Measurements from ENCODE around the gene SLC16A4. TPM values are rescaled to one million over a fixed set of nuclear protein-coding genes. Genes with fewer than 3 reads are reported as not detected.
A peak's percentile ranks its signal among the peaks of the same experiment; 100 is the strongest.
"Not testable (repeated sequence)": the region's sequence is repeated elsewhere in the genome, so short reads cannot be mapped to it uniquely, and the experiment has no call there.

The SLC16A4 gene
- total RNA-seq (under 1 TPM; 0.19 to 0.76 (median 0.32) TPM), polyA plus RNA-seq (under 1 TPM; 0.24 to 0.93 TPM), total RNA-seq (not detected)

DNA sequence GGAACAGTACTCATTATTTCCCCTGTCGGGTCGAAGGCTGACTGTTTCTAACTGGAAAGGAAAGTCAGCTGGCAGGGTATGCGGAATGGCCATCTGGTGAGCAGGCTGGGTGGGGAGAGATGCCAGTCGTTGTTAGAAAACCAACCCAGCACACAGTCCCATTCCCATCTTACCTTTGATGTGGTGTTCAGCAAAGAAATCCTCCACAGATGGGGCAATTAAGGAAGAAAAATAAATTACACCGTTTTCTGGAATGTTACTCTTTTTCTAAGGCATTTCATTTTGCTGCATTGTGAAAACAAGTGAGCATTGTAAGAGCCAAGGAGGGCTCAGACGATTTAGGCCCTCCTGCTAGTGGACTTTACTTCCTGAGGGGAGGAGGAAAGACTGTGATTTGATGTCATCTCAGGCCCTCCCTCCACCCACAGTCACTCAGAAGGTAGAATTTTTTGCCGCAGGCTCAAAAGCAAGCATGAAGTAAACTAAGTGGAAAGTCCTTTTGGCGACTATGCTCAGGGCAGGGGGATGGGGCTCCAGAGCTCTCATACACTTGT is at the start of gene SLC16A4:
SLC16A4 (minus strand) TSS at position 335 of the 554 bp plus-strand sequence. CDS start 1,703 bp downstream, outside the sequence.
- Histone ChIP-seq H3K36me3 (ENCODE audit: control insufficient read depth in 2 of 3, insufficient read depth in 3 of 3, low read length in 3 of 3) (no peaks in the 10 kb centered on the region), H3K4me1 (ENCODE audit: control insufficient read depth in 2 of 2, insufficient read depth in 2 of 2, low read length in 2 of 2) (no peaks in the 10 kb centered on the region), H3K27ac (ENCODE audit: low read depth, low read length) (no peak within 1 kb of the TSS), H3K9me3 (ENCODE audit: control insufficient read depth in 2 of 3, low read length in 3 of 3) (no peaks in the 10 kb centered on the region), H3K27me3 (ENCODE audit: control insufficient read depth in 2 of 2, insufficient read depth in 2 of 2, low read length in 2 of 2) (no peaks in the 10 kb centered on the region), H3K4me3 (ENCODE audit: low read length) (no peak within 1 kb of the TSS)
- Mint-ChIP-seq H3K27ac (peak within 1 kb of the TSS in 3 of 9 donors; percentile 51 to 67 (median 51)), H3K4me3 (no peak within 1 kb of the TSS), H3K27me3 (no peaks in the 10 kb centered on the region), H3K36me3 (peaks cover 3 to 22% (median 17%) of the 10 kb centered on the region in 5 donors), H3K4me1 (peaks cover 0 to 4% (median 0%) of the 10 kb centered on the region in 7 donors), H3K9me3 (no peaks in the 10 kb centered on the region)
- CTCF ChIA-PET = no interaction called here
- no peak for ATAC-seq
- DNase-seq = no peak
- POLR2A ChIA-PET = interaction anchor here (0.6 kb wide), 1 partner anchor 21 kb away, joined by 5 read pairs; no protein-coding TSS in a partner anchor
- intact Hi-C loops (cut with micrococcal nuclease) = no loop called here

GRCh38 chr1:110439873-110440272 is 49.0 kb upstream of the SLC16A4 start:
- DNase-seq; H3K4me1 ChIP-seq (ENCODE audit: control insufficient read depth in 2 of 2, insufficient read depth in 2 of 2, low read length in 2 of 2); H3K9me3 ChIP-seq (ENCODE audit: control insufficient read depth in 2 of 3, low read length in 3 of 3); H3K27ac Mint-ChIP-seq; H3K36me3 Mint-ChIP-seq; H3K9me3 Mint-ChIP-seq; H3K4me1 Mint-ChIP-seq; H3K4me3 Mint-ChIP-seq; ATAC-seq; H3K27ac ChIP-seq (ENCODE audit: low read depth, low read length); POLR2A ChIA-PET; intact Hi-C loops (cut with micrococcal nuclease); H3K36me3 ChIP-seq (ENCODE audit: control insufficient read depth in 2 of 3, insufficient read depth in 3 of 3, low read length in 3 of 3); H3K27me3 ChIP-seq (ENCODE audit: control insufficient read depth in 2 of 2, insufficient read depth in 2 of 2, low read length in 2 of 2); H3K4me3 ChIP-seq (ENCODE audit: low read length): not testable (repeated sequence)
- CTCF ChIA-PET = interaction anchor here (1.6 kb wide), 1 partner anchor 20 kb away, joined by 3 read pairs; no protein-coding TSS in a partner anchor
- H3K27me3 Mint-ChIP-seq = peaks cover 0 to 20% (median 9%) of the 10 kb centered on the region in 5 donors

- no peaks in the 10 kb centered on the region for H3K9me3 ChIP-seq (ENCODE audit: control insufficient read depth in 2 of 3, low read length in 3 of 3)
- DNase-seq (no peak), ATAC-seq (no peak)
- Mint-ChIP-seq H3K36me3 (no peaks in the 10 kb centered on the region), H3K9me3 (no peaks in the 10 kb centered on the region), H3K4me1 (peaks cover 0 to 2% (median 0%) of the 10 kb centered on the region in 7 donors), H3K27me3 (peaks cover 4 to 22% (median 9%) of the 10 kb centered on the region in 5 donors), H3K27ac (no peak overlapping the region), H3K4me3 (no peak overlapping the region)
- ChIA-PET CTCF (interaction anchor here (1.6 kb wide), 1 partner anchor 21 kb away, joined by 3 read pairs; no protein-coding TSS in a partner anchor), POLR2A (no interaction called here)
- no peaks in the 10 kb centered on the region for H3K27me3 ChIP-seq (ENCODE audit: control insufficient read depth in 2 of 2, insufficient read depth in 2 of 2, low read length in 2 of 2)
- H3K4me1 ChIP-seq (ENCODE audit: control insufficient read depth in 2 of 2, insufficient read depth in 2 of 2, low read length in 2 of 2) = no peaks in the 10 kb centered on the region
- no peaks in the 10 kb centered on the region for H3K36me3 ChIP-seq (ENCODE audit: control insufficient read depth in 2 of 3, insufficient read depth in 3 of 3, low read length in 3 of 3)
- H3K27ac ChIP-seq (ENCODE audit: low read depth, low read length) = no peak overlapping the region
- no peak overlapping the region for H3K4me3 ChIP-seq (ENCODE audit: low read length)
- intact Hi-C loops (cut with micrococcal nuclease) = no loop called here
These were observed 48.1 kb upstream of the SLC16A4 start for GRCh38 chr1:110438893-110439292.

DNA sequence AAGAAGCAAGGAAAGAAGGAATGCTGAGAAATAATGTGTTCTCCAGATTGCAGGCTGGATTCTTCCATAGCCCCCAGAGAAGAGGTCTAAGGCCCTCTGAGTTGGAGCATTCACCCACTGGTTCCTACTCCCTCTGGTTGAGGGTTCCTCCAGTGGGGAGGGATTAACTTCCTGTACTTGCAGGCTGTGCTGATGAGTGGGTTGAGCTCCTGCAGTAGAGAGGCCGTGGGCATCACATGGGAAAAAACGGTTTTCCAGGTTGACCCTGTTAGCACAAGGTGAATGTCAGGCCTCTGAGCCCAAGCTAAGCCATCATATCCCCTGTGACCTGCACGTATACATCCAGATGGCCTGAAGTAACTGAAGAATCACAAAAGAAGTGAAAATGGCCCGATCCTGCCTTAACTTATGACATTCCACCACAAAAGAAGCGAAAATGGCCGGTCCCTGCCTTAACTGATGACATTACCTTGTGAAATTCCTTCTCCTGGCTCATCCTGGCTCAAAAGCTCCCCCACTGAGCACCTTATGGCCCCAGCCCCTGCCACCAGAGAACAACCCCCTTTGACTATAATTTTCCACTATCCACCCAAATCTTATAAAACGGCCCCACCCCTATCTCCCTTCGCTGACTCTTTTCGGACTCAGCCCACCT is 46.9 kb upstream of the SLC16A4 start:
- H3K4me3 ChIP-seq (ENCODE audit: low read length); H3K4me3 Mint-ChIP-seq; H3K27ac Mint-ChIP-seq; H3K36me3 Mint-ChIP-seq; H3K27me3 ChIP-seq (ENCODE audit: control insufficient read depth in 2 of 2, insufficient read depth in 2 of 2, low read length in 2 of 2); POLR2A ChIA-PET; H3K36me3 ChIP-seq (ENCODE audit: control insufficient read depth in 2 of 3, insufficient read depth in 3 of 3, low read length in 3 of 3); H3K9me3 Mint-ChIP-seq; DNase-seq; CTCF ChIA-PET; H3K4me1 ChIP-seq (ENCODE audit: control insufficient read depth in 2 of 2, insufficient read depth in 2 of 2, low read length in 2 of 2); H3K4me1 Mint-ChIP-seq; intact Hi-C loops (cut with micrococcal nuclease); ATAC-seq; H3K27ac ChIP-seq (ENCODE audit: low read depth, low read length); H3K9me3 ChIP-seq (ENCODE audit: control insufficient read depth in 2 of 3, low read length in 3 of 3): not testable (repeated sequence)
- peaks cover 4 to 26% (median 9%) of the 10 kb centered on the region in 5 donors for H3K27me3 Mint-ChIP-seq

- Mint-ChIP-seq H3K9me3 (no peaks in the 10 kb centered on the region), H3K27me3 (peaks cover 4 to 29% (median 12%) of the 10 kb centered on the region in 5 donors), H3K36me3 (no peaks in the 10 kb centered on the region), H3K4me1 (peaks cover 0 to 2% (median 0%) of the 10 kb centered on the region in 7 donors), H3K27ac (no peak overlapping the region), H3K4me3 (no peak overlapping the region)
- H3K9me3 ChIP-seq (ENCODE audit: control insufficient read depth in 2 of 3, low read length in 3 of 3) = no peaks in the 10 kb centered on the region
- H3K27ac ChIP-seq (ENCODE audit: low read depth, low read length) = no peak overlapping the region
- POLR2A ChIA-PET = no interaction called here
- no peaks in the 10 kb centered on the region for H3K4me1 ChIP-seq (ENCODE audit: control insufficient read depth in 2 of 2, insufficient read depth in 2 of 2, low read length in 2 of 2)
- CTCF ChIA-PET = interaction anchor here (1.0 kb wide), 1 partner anchor 13 kb away, joined by 3 read pairs; no protein-coding TSS in a partner anchor
- DNase-seq (no peak), ATAC-seq (no peak)
- H3K36me3 ChIP-seq (ENCODE audit: control insufficient read depth in 2 of 3, insufficient read depth in 3 of 3, low read length in 3 of 3) = no peaks in the 10 kb centered on the region
- H3K4me3 ChIP-seq (ENCODE audit: low read length) = no peak overlapping the region
- no peaks in the 10 kb centered on the region for H3K27me3 ChIP-seq (ENCODE audit: control insufficient read depth in 2 of 2, insufficient read depth in 2 of 2, low read length in 2 of 2)
- intact Hi-C loops (cut with micrococcal nuclease) = no loop called here
These were observed 45.8 kb upstream of the SLC16A4 start for GRCh38 chr1:110436635-110437034.

- intact Hi-C loops (cut with micrococcal nuclease) = no loop called here
- H3K4me3 Mint-ChIP-seq = no peak overlapping the region
- no peaks in the 10 kb centered on the region for H3K36me3 ChIP-seq (ENCODE audit: control insufficient read depth in 2 of 3, insufficient read depth in 3 of 3, low read length in 3 of 3)
- H3K27ac Mint-ChIP-seq = no peak overlapping the region
- POLR2A ChIA-PET = no interaction called here
- no peaks in the 10 kb centered on the region for H3K9me3 Mint-ChIP-seq
- no peaks in the 10 kb centered on the region for H3K36me3 Mint-ChIP-seq
- no peaks in the 10 kb centered on the region for H3K9me3 ChIP-seq (ENCODE audit: control insufficient read depth in 2 of 3, low read length in 3 of 3)
- ATAC-seq = no peak
- H3K4me3 ChIP-seq (ENCODE audit: low read length) = no peak overlapping the region
- H3K4me1 Mint-ChIP-seq = peaks cover 0 to 4% (median 0%) of the 10 kb centered on the region in 7 donors
- DNase-seq = no peak
- no peaks in the 10 kb centered on the region for H3K27me3 ChIP-seq (ENCODE audit: control insufficient read depth in 2 of 2, insufficient read depth in 2 of 2, low read length in 2 of 2)
- CTCF ChIA-PET = no interaction called here
- peaks cover 8 to 35% (median 27%) of the 10 kb centered on the region in 5 donors for H3K27me3 Mint-ChIP-seq
- H3K27ac ChIP-seq (ENCODE audit: low read depth, low read length) = no peak overlapping the region
- H3K4me1 ChIP-seq (ENCODE audit: control insufficient read depth in 2 of 2, insufficient read depth in 2 of 2, low read length in 2 of 2) = no peaks in the 10 kb centered on the region
These were observed 44.1 kb upstream of the SLC16A4 start for GRCh38 chr1:110434946-110435345.

DNA sequence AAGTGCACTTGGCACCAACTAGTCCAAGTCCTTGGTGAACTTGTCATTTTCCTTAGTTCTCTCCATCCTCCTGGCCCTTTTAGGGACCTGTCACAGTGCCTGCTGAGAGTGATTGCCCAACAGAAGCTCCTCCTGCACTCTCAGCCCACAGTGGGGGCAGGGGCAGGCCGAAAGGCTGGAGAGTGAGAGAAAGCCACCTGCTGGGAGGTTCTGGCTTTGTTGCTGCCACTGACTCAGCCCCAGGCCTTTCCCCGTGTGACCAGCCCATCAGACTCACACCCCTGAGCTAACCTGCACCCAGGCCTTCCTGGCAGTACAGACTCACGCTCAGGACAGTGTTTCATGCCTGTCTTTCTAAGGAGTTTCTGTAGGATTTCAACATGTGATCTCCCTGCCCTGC is 43.0 kb upstream of the SLC16A4 start:
- ChIA-PET CTCF (no interaction called here), POLR2A (no interaction called here)

More for the DNA sequence above, 43.0 kb upstream of the SLC16A4 start:
- Histone ChIP-seq H3K9me3 (ENCODE audit: control insufficient read depth in 2 of 3, low read length in 3 of 3) (no peaks in the 10 kb centered on the region), H3K4me3 (ENCODE audit: low read length) (no peak overlapping the region), H3K36me3 (ENCODE audit: control insufficient read depth in 2 of 3, insufficient read depth in 3 of 3, low read length in 3 of 3) (no peaks in the 10 kb centered on the region), H3K4me1 (ENCODE audit: control insufficient read depth in 2 of 2, insufficient read depth in 2 of 2, low read length in 2 of 2) (no peaks in the 10 kb centered on the region), H3K27ac (ENCODE audit: low read depth, low read length) (no peak overlapping the region), H3K27me3 (ENCODE audit: control insufficient read depth in 2 of 2, insufficient read depth in 2 of 2, low read length in 2 of 2) (no peaks in the 10 kb centered on the region)
- peaks cover 0 to 4% (median 0%) of the 10 kb centered on the region in 7 donors for H3K4me1 Mint-ChIP-seq
- no peak for DNase-seq
- intact Hi-C loops (cut with micrococcal nuclease) = no loop called here
- H3K27ac Mint-ChIP-seq = no peak overlapping the region
- H3K27me3 Mint-ChIP-seq = peaks cover 6 to 33% (median 20%) of the 10 kb centered on the region in 5 donors
- no peak overlapping the region for H3K4me3 Mint-ChIP-seq
- peak; percentile 78 for ATAC-seq
- no peaks in the 10 kb centered on the region for H3K36me3 Mint-ChIP-seq
- H3K9me3 Mint-ChIP-seq = peaks cover 0 to 1% (median 0%) of the 10 kb centered on the region in 11 donors
